ENCODE measurements around the gene GPSM1.

Gene GPSM1

GRCh38 chr9:136335296-136336155 is 8.2 kb downstream of the GPSM1 start:
- DNase-seq = no peak

GRCh38 chr9:136336156-136336870 is 9.0 kb downstream of the GPSM1 start:
- DNase-seq = no peak

DNA sequence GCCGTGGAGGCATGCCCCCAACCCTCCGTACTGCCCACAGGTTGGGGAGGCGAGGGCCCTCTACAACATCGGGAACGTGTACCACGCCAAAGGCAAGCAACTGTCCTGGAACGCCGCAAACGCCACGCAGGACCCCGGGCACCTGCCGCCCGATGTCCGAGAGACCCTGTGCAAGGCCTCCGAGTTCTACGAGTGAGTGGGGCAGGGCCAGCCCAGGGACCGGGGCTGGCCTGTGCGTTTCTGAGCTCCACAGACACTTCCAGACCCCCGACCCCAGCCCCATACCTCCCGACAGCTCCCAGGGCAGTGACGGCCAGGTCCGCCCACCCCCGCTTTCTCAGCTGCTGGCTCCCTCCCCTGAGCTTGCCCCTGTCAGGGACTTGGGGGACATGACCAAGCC is 9.5 kb downstream of the GPSM1 start:
- DNase-seq = no peak

GRCh38 chr9:136337416-136338395 is 10.4 kb downstream of the GPSM1 start:
- no peak for DNase-seq

DNA sequence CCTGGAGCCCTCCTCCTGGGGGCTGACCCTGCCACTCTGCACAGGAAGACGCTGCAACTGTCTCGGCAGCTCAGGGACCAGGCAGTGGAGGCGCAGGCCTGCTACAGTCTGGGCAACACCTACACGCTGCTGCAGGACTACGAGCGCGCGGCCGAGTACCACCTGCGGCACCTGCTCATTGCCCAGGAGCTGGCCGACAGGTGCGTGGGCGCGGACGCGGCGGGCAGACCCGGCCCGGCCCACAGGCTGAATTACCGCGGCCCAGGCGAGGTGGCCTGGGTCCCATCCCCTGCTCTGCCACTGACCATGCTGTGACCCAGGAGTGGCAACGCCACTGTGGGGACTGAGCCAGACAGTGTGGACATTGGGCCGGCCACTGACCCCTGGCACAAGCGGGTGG is 11.2 kb downstream of the GPSM1 start:
- DNase-seq = no peak

- DNase-seq = no peak
Measured at GRCh38 chr9:136339173-136339957, 12.0 kb downstream of the GPSM1 start.

DNA sequence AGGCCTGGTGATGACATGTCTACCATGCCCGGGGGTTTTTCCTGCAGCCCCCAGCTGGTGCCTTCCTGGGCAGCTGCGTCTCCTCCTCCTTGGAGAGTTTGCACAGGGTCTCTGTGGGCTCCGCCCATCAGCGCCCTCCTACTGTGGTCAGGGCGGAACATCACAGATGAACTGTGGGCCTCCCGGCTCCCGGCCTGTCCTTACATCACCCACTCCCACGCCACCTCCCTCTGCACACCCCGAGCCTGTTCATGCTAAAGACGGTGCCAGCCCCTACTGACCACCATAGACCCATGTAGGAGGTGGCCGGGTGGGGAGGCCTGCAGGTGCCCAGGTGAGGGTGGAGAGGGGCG is 12.6 kb downstream of the GPSM1 start:
- DNase-seq = no peak

- DNase-seq = no peak
Measured at GRCh38 chr9:136340356-136341041, 13.2 kb downstream of the GPSM1 start.

DNA sequence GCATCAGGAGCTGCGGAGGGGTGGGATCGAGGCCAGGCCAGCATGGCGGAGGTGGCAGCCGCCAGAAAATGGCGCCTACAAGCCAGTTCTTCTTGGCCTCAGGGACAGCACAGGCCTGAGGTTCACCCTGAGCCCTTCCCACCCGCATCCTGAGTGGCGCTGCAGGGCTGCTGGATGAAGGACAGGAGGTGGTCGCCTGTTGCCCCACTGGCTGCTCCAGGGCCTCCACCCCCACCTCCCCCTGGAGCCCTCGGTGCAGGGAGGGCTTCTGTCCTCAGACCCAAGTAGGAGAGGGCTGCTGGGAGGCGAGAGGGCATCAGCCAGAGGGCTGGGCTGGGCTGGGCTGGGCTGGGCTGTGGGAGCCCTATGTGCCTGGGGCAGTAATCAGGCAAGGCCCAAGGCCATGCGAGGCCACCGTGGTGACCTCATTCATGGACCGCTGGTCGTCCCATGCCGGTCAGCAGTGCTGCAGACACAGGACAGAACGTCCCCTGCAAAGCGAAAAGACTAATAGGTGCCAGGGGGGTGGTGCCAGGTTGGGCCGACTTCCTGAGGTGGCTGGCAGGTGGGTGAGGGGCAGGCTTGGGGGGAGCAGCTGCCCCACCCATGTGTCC is 13.8 kb downstream of the GPSM1 start:
- no peak for DNase-seq

DNA sequence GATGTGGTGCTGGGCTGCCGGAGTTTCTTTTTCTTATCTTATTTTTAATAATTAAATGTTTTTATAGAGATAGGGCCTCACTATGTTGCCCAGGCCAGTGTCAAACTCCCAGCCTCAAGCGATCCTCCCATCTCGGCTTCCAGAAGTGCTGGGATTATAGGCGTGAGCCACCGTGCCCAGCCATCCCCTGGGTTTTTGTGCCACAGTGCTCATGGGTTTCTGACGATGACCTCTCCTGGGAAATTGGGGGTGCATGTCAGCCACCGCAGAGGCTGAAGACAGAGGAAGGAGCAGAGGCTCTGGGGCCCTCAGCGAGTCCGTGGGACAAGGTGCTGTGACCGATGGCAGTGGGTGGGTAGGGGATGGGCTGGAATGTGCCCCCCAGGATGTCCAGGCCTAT is 14.4 kb downstream of the GPSM1 start:
- DNase-seq = no peak

DNA sequence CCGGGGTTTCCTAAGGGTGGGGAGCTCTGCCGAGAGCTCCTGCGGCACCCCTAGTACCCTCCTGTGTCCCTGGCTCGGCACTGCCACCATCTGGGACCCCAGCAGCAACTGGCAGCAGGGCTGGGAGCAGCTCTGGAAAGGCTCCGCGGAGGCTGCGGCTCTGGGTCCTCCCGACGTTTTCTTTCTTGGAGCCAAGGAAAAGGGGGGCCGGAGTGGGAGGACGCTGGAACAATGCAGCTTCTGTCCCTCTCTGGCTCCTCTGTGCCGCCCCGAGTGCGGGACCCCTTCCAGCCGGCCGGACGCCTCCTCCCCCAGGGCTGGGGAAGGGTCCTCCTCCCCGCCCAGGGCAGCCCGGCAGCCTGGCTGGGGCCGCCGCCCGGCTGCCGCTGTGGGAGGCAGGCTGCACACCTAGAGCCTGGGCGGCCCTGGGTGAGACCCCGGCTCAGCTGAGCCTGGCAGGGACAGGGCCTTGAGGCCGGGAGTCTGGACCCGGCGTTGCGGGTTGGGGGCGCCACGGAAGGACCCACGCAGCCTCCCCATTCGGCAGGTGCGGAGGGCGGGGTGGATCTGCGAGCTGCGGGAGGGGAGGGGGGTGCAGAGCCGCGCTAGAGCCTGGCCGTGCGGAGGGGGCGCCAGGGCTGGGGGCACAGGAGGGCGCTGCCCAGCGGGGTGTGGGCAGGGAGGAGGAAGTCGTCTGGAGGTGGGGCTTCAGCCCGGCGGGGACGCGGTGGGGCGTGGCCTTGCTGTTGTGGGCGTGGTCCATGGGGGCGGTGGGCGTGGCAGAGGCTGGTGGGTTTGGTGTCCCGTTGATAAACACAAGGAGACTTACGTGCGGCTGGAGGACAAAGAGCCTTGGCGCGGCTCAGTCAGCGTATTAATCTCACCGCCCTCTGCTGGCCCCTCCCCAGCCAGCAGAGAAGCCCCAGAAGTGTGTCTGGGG is 15.1 kb downstream of the GPSM1 start:
- no peak for DNase-seq

- no peak for DNase-seq
Measured at GRCh38 chr9:136343121-136343883, 16.0 kb downstream of the GPSM1 start.

- no peak for DNase-seq
Measured at GRCh38 chr9:136343884-136344269, 16.5 kb downstream of the GPSM1 start.

DNA sequence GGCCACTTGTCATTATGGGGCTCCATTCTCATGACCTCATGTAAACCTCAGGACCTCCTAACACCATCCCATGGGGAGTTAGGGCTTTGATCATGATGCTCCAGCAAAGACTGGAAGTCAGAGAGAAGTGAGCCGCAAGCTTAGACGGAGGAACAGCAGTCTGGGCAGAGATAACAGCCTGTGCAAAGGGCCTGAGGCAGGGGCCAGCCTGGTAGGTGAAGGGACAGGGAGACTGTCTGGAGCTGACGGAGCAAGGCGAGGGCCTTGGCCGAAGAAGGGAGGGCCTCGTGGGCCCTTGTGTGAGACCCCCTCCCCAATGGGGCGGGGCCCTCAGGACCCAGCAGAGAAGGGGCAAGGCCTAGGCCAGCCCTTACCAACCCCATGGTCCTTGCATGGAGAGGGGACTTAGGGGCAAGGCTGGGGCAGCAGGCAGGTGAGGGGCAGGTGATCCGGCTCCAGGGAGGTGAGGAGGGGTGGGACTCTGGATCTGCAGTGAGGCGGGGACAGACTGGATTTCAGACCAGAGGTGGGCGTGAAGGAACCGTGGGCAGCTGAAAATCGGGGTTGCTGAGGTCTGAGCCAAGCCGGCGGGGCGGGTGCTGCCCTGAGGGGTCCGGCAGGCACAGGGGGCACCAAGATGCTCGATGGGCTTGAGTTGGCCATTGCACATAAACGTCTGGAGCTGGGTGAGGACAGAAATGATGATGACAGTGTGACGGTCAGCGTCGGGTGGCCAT is 17.4 kb downstream of the GPSM1 start:
- DNase-seq = no peak

- no peak for DNase-seq
Measured at GRCh38 chr9:136345281-136346156, 18.2 kb downstream of the GPSM1 start.

GRCh38 chr9:136346157-136346481 is 18.8 kb downstream of the GPSM1 start:
- no peak for DNase-seq

GRCh38 chr9:136346927-136347465 is 19.7 kb downstream of the GPSM1 start:
- DNase-seq = no peak
